Ovary (tissue), 9 donors: ENCODE measurements around the gene YKT6. TPM values are rescaled to one million over a fixed set of nuclear protein-coding genes. Genes with fewer than 3 reads are reported as not detected.

Source experiments
- DNase-seq, 5 donors: peaks; one replicate each; pipeline ENCODE4 v3.0.0-alpha.2; 2019 to 2020
- H3K27ac ChIP-seq, 2 donors: fragments of 200-600 bp; one replicate each; pipeline versions ENCODE4 v1.5.1 to v1.8.0; 2019 to 2022
- H3K27me3 ChIP-seq: fragments of 200-600 bp; one replicate; pipeline ENCODE4 v1.8.0; 2022
- H3K36me3 ChIP-seq: fragments of 200-600 bp; sonication (generic); one replicate; pipeline ENCODE4 v1.5.1; 2019
- H3K4me1 ChIP-seq: one replicate; pipeline ENCODE4 v1.8.1; 2013; ENCODE audit warnings: mild to moderate bottlenecking, moderate library complexity; ENCODE audit not compliant: insufficient read depth
- H3K4me3 ChIP-seq: fragments of 200-600 bp; sonication (generic); one replicate; pipeline ENCODE4 v1.5.1; 2017
- H3K9me3 ChIP-seq, 2 donors: fragments of 200-600 bp in 1 of 2; sonication (generic) in 1 of 2; one replicate each; pipeline versions ENCODE4 v1.5.1 to v1.8.1; 2013 to 2019; ENCODE audit warnings: mild to moderate bottlenecking in 1 of 2, moderate library complexity in 1 of 2
- CTCF ChIP-seq, 3 donors: fragments of 450-650 bp in 2 of 3; fragments of 200-600 bp in 1 of 3; IDR thresholded peaks; one replicate each; pipeline versions ENCODE4 v1.5.1 to v1.8.0; 2016 to 2022; ENCODE audit warnings: antibody characterized with exemption in 3 of 3, mild to moderate bottlenecking in 1 of 3
- EP300 ChIP-seq: sonication (generic); formaldehyde crosslinking; IDR thresholded peaks from one replicate; pipeline ENCODE4 v1.6.1; 2017; ENCODE audit warnings: antibody characterized with exemption
- POLR2A ChIP-seq: fragments of 450-650 bp; IDR thresholded peaks from one replicate; pipeline ENCODE4 v1.6.1; 2017; ENCODE audit warnings: antibody characterized with exemption, mild to moderate bottlenecking, moderate library complexity
- WGBS, 3 donors: extraction: QIAGEN DNeasy Blood & Tissue Kit in 1 of 3; methylation state at CpG; one replicate each; pipeline versions ENCODE4 v1.1.5 to v1.1.7; 2013 to 2017; 5-methylcytosine and 5-hydroxymethylcytosine counted together
- intact Hi-C, 4 donors: fragments of 100-400 bp; cut with DNase I; formaldehyde crosslinking; loops; one replicate each; pipeline versions ENCODE4 v1.11.0 to v1.15.1; 2022 to 2023
- polyA plus RNA-seq, 2 donors: library from polyadenylated mRNA; stranded (reverse); fragments of 200-250 nt in 1 of 2; fragments of 350-450 nt in 1 of 2; fragmentation: Illumina TruSeq in 1 of 2; extraction: RNeasy Lipid Tissue Mini Kit (QIAGEN cat#74804) in 1 of 2; gene quantifications; one replicate each; pipeline ENCODE4 v1.2.3, GENCODE V29; 2013 to 2014
- total RNA-seq, 7 donors: library from RNA; depleted of rRNA in 2 of 7; stranded (reverse); fragments of >200 nt in 2 of 7; fragmentation: NEBNext Ultra II Directional in 3 of 7; extraction: Animal tissue kit (Norgen Biotek cat#: 25700) in 3 of 7; gene quantifications; one replicate each; pipeline versions ENCODE4 v1.1.0 to v1.2.4, GENCODE V29; 2016 to 2023
- donor health status: DM: no; HTN: no; CAD: no; lungs with moderate emphysema.
- donor health status: DM: no; HTN: no; CAD: no.
- donor health status: Bipolar disorder and iron deficiency.
- donor health status: DM: yes; HTN: yes; CAD: no.
- donor health status: DM: no; HTN: no; CAD: no.
- donor health status: DM: yes; HTN: yes; CAD: no.

Gene YKT6
- total and polyA plus RNA-seq, 9 donors: 22.2 to 68.0 (median 40.5) TPM

- WGBS, 3 donors: 86 to 87% (median 86%) methylated on average over 10 of the region's 10 CpGs
- Histone ChIP-seq H3K27ac (no peak overlapping the region), H3K9me3 (no peaks in the 10 kb centered on the region), H3K36me3 (no peaks in the 10 kb centered on the region), H3K4me3 (no peak overlapping the region), H3K4me1 (no peaks in the 10 kb centered on the region), H3K27me3 (no peaks in the 10 kb centered on the region)
- intact Hi-C loops: loop anchor here in 3 of 4 donors (2.0 to 10.0 kb wide), 3 partner anchors 237 to 240 kb away; no protein-coding TSS in a partner anchor
- DNase-seq: no peak
- TF ChIP-seq POLR2A: no peak
Measured at GRCh38 chr7:44237696-44238095, 36.9 kb downstream of the YKT6 start.

DNA sequence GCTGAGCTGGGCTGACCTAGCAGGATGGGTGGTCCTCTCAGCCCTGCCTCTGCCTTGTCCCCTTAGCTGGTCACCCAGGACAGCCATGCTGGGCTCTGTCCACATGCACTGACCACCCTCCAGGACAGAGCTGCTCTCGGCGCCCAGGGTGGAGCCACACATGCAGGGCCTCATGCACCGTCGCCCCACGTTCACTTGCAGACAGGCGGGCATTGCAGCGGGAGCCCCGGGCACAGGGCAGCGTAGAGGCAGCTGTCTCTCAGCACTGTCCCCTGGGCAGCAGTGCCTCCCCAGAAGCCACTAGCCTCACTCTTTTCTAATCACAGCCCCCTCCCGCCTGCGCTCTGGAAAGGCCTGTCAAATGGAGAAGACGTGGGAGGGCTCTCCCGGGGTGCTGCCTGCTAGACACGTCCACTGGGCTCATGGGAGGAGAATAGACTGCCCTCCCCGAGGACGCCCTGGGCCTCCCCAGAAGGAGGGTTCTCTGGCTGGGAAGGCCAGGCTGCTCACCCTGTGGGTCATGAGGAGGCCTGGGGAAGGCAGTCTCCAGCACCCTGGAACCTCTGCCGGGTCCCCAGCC lies 37.4 kb downstream of the YKT6 start:
- DNase-seq: no peak
- Histone ChIP-seq H3K27me3 (no peaks in the 10 kb centered on the region), H3K9me3 (no peaks in the 10 kb centered on the region), H3K27ac (no peak overlapping the region), H3K4me1 (no peaks in the 10 kb centered on the region), H3K4me3 (no peak overlapping the region), H3K36me3 (no peaks in the 10 kb centered on the region)
- 66 to 69% (median 69%) methylated on average over 17 of the region's 17 CpGs for WGBS, 3 donors
- intact Hi-C loops: loop anchor here in 2 of 4 donors (5.0 to 10.0 kb wide), 2 partner anchors 237 to 239 kb away; no protein-coding TSS in a partner anchor
- TF ChIP-seq CTCF (IDR thresholded peaks at IDR 0.05) (no peak), EP300 (no peak), POLR2A (no peak)

- TF ChIP-seq EP300 (no peak), CTCF (IDR thresholded peaks at IDR 0.05) (no peak), POLR2A (no peak)
- no peak overlapping the region for H3K4me3 ChIP-seq
- intact Hi-C loops: loop anchor here in 2 of 4 donors (5.0 to 10.0 kb wide), 2 partner anchors 235 to 238 kb away; no protein-coding TSS in a partner anchor
- no peaks in the 10 kb centered on the region for H3K9me3 ChIP-seq
- no peaks in the 10 kb centered on the region for H3K36me3 ChIP-seq
- no peak for DNase-seq
- no peaks in the 10 kb centered on the region for H3K4me1 ChIP-seq
- 64 to 77% (median 67%) methylated on average over 24 of the region's 24 CpGs for WGBS, 3 donors
- H3K27ac ChIP-seq: no peak overlapping the region
- H3K27me3 ChIP-seq: no peaks in the 10 kb centered on the region
Measured at GRCh38 chr7:44239361-44239760, 38.6 kb downstream of the YKT6 start.

DNA sequence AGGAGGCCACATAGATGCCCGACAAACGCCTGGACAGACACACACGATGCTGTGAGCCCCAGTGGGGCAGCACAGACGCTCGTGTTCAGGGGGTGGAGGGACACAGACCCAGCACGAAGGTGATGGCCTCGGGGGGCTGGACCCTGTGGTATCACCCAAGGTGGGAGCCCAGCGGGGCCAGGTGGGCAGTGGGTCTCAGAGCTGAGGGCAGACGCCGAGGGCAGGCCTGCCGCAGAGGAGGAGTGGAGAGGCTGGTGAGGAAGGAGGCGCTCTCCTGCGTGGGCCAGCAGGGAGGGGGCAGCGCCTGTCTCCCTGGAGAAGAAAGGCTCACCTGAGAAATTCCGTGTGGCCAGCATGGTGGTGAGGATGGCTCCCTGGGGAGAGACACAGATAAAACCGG lies 39.6 kb downstream of the YKT6 start:
- no peaks in the 10 kb centered on the region for H3K4me1 ChIP-seq

More for the DNA sequence above, 39.6 kb downstream of the YKT6 start:
- no peaks in the 10 kb centered on the region for H3K9me3 ChIP-seq
- TF ChIP-seq CTCF (IDR thresholded peaks at IDR 0.05) (no peak), POLR2A (no peak), EP300 (no peak)
- H3K4me3 ChIP-seq: no peak overlapping the region
- H3K36me3 ChIP-seq: no peaks in the 10 kb centered on the region
- WGBS, 3 donors: 69 to 71% (median 70%) methylated on average over 15 to 16 of the region's 16 CpGs
- intact Hi-C loops: loop anchor here in 3 of 4 donors (5.0 to 10.0 kb wide), 4 partner anchors 247 to 894 kb away; no protein-coding TSS in a partner anchor
- no peak overlapping the region for H3K27ac ChIP-seq
- no peak for DNase-seq
- no peaks in the 10 kb centered on the region for H3K27me3 ChIP-seq
